HG03108 (cell line): ENCODE measurements around the gene PPP1CA.

Experiments
- ATAC-seq: cut with Tn5 transposase; IDR thresholded peaks from one replicate; pipeline ENCODE4 v1.9.1; 2021; ENCODE audit warnings: moderate library complexity; ENCODE audit not compliant: unreplicated experiment

Gene PPP1CA

GRCh38 chr11:67418476-67419281 is 17.0 kb upstream of the PPP1CA start:
- ATAC-seq, result no peak

GRCh38 chr11:67417425-67417824 is 15.8 kb upstream of the PPP1CA start:
- ATAC-seq, result no peak

DNA sequence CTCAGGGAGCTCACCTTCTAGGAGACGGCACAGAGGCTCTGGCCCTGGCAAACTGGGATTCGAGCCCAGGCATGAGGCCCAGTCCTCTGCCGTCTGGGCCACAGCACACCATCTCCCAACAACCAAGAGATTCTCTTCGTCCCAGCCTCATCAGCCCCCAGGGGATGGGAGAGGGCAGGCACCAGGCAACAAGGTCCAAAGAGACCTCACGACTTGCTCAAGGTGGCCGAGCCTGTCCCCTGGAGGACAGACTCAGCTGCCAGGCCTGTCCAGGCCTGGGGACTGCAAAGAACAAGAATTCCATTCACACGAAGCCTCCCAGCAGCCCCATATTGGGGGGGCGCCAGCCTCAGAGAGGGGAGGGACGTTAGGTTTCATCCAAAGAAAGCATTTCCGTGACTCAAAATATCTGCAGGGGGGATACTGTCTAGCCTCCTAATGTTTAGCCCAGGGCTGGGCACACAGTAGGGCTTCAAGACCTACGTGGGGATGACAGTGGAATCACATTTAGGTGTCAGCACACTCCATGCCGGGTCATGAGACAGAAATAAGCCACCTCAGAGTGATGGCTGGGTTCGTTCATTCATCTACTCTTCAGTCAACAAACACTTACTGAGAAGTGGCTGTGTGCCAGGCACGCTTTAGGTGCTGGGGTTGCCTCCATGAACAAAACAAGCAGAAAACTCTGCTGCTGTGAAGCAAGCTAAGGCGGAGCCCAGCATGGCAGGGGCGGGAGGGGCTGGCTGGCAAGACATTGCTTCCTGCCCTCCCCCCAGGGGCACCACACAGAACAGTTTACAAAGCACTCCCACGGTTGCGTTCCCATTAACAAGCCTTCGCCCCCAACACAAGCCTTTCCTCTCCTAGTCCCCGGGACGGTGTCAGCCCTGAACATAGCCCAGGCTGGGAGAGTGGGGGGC is 15.0 kb upstream of the PPP1CA start:
- no peak for ATAC-seq

DNA sequence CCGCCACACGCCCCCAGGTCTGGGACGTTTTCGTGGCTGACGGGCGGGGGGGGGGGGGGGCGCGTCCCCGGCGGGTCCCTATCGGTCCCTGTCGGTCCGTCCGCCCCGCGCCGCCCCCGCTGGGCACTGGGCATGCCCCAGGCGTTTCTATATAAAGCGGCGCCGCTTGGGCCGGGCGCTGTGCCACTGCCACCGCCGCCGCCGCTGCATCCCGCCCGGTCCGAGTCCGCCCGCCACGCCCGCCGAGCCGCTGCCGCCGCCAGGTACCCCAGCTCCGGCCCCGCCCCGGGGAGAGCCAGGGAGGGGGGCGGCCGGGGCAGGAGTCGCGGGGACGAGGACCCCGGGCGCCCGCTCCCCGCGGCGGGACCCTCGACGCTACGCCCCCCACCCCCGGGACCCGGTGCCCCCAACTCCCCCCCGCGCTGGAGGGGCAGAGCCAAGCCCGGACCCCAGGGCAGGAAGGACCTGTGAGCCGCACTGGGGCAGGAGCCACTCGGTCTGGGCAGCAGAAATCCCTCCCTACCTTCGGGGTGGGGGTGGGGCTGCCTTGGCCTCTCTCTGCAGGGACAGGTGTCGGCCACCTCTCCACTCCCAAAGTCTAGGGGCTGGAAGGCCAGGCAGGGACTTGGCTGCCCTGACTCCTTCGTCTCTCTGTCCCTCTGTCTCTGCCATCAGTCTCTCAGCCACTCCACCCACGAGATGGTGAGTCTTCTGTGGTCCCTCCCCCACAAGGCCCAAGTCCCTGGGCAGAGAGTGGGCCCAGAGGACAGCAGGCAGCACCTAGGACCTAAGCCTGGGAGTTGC is 14.0 kb upstream of the PPP1CA start, which contains the start of gene CARNS1:
Gene CARNS1 (plus strand): TSS at position 178 of the 804 bp plus-strand sequence. CDS start 522 bp downstream, at position 700.
- ATAC-seq, result no peak

DNA sequence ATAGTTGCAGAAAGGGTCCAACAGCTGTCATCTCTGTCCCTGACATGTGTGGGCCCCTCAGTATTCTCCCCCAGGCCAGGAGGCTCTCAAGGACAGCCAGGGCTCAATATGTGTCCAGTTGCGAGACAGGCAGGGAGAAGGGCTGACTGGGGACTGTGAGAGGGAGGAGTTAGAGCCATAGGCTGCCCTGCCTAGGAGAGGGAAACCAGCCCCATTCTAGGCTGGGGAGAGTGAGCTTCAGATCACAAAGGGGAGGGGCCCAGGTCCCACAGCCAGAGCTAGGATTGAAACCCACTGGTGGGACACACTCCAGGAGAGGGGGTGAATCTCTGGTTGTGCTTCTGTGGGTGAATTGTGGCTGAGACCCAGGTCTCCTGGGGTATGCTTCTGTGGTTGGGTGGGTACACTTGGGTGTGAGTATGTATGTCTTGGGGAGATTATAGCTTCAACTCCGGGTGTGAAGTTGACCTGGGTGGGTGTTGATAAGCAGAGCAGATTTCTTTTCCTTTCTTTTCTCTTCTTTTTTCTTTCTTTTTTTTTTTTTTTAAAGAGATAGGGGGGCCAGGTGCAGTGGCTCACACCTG is 11.7 kb upstream of the PPP1CA start:
- no peak for ATAC-seq

GRCh38 chr11:67412495-67413179 is 11.0 kb upstream of the PPP1CA start:
- no peak for ATAC-seq

DNA sequence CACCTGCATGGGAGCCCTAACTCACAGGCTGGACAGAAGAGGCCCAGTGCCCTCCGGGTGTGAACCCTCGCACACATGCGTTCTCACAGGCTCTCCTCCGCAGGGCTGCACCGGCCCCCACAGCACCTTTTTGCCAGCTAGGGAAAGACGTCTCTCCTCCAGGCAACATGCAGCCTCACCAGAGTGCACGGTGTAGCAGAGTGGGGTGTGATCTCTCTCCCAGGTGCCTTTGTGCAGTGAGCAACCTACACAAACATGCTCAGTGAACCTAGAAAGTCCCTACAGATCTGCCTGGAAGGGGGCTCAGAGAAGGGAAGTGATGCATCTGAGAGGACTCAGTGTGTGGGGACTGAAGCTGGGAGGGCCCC is 10.1 kb upstream of the PPP1CA start:
- no peak for ATAC-seq

- no peak for ATAC-seq
Observed at GRCh38 chr11:67410984-67411784, 9.5 kb upstream of the PPP1CA start.

- ATAC-seq, result no peak
Observed at GRCh38 chr11:67410369-67410831, 8.7 kb upstream of the PPP1CA start.

DNA sequence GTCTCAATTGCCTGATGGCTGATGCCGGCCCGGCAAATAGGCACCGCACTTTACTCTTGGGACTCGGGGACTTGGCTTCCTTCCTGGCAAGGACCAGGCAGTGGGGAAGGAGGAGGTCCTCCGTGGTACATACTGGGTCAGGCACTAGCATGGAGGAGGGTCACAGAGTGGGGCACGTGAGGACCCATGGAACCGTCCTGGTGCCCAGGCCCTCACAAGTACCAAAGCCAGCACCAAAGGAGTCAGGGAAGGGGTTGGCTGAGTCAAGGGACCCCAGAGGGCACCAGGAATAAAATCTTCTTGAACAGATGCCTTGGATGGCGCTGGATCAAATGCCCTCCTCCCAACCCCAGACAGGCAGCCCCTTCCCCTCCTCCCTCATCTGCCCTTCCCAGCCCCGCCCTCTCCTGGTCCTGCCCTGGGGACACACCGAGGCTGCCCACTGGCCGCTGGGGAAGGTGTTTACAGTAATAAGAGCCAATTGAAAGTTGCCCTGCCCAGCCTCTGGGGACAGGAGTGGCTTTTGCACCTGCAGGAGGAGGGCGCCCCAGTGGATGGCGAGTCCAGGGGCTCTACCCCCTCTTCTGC is 8.2 kb upstream of the PPP1CA start:
- no peak for ATAC-seq

- ATAC-seq, result peak; percentile 46
Observed at GRCh38 chr11:67409261-67409666, 7.6 kb upstream of the PPP1CA start.

DNA sequence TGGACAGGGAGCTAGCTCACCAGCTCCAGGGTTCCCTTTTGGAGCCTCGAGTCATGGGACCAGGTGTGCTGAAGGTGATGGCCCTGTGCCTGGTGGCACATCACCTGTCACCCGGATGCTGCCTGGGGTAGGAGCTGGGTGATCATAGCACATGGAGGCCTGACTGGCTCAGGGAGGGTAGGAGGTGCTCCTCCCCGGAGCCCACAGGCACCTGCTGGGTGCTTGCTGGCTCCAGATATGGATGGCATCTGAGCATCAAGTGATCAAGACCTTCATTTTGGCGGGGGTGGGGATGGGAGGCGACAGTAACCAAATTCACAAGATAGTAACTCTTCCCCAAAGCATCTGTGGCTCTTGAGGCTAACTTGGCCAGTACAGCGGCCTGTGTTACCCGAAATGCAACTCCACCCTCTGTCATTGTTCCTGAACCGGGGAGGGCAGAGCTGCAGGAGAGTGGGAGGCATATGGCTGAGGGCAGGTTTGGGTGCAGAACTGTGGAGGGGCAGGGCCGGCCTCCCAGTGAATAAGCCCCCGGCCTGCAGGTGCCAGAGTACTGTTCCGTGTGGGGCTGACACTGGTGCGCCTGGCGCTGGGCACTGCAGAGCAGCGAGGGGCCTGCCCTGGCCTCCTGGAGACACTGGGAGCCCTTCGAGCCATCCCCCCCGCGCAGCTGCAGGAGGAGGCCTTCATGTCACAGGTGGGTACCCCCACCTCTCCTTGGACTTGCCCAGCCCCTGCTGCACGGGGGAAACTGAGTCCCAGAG is 7.0 kb upstream of the PPP1CA start:
- ATAC-seq, result no peak

- no peak for ATAC-seq
Observed at GRCh38 chr11:67407688-67408163, 6.1 kb upstream of the PPP1CA start.

DNA sequence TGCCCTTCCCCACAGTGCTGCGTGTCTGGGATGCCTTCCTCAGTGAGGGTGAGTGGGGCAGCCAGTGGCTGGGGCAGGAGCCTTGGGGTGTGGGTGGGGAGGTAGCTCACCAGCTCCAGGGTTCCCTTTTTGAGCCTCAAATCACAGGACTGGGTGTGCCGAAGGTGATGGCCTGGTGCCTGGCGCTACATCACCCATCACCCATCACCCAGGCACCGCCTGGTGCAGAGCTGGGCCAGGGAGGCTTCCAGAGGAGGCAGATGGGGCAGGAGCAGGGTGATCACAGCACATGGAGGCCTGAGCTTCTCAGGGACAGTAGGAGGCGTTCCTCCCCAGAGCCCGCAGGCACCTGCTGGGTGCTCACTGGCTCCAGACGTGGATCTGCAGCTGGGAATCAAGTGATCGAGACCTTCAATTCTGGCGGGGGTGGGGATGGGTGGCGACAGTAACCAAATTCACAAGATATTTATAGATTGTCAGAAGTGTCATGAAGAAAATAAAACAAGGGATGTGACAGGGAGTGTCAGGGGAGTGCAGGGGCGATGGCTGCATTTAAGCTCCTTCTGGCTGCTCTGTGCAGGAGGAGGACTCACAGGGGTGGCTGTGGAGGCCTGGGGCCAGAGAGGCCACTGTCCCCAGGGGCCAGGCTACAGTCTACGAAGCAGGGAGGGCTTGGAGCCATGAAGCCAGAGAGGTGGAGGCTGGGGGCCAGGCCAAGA is 5.5 kb upstream of the PPP1CA start:
- ATAC-seq, result no peak

- no peak for ATAC-seq
Observed at GRCh38 chr11:67406420-67406968, 4.8 kb upstream of the PPP1CA start.

DNA sequence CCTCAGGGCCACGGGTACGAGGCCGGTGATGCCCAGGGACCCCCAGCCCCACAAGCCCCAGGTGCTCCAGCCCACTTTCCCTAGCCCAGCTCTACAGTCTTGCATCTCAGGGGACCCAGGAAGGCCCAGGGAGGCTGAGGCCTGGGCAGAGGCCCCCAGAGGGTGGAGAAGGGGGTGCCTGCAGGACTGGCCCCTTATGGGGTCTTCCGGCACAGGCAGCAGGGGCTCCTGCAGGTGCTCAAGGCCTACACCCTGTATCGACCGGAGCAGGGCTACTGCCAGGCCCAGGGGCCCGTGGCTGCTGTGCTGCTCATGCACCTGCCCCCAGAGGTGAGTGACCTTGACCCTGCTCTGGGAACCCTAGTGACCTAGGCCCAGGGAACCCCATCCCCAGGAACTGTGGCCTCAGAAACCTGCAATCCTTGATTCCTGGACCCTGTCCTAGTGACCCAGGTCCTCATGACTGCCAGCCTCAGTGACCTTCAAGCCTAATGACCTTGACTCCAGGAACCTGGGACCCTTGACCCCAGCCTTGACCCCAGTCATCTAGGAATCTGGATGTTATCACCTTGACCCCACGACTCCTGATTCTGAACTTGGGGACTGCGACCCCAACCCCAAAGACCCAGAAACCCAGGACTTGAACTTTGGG is 4.2 kb upstream of the PPP1CA start:
- ATAC-seq, result no peak

- no peak for ATAC-seq
Observed at GRCh38 chr11:67405196-67405567, 3.5 kb upstream of the PPP1CA start.
